K562 (cell line): ENCODE results near the gene PKHD1. TPM values are rescaled to one million over a fixed set of nuclear protein-coding genes. Genes with fewer than 3 reads are reported as not detected.

ENCODE experiments used
- DEAF1 ChIP-seq: fragments of 450-650 bp; formaldehyde crosslinking; IDR thresholded peaks from 2 replicates; pipeline ENCODE4 v1.4.0; 2020; ENCODE audit warnings: mild to moderate bottlenecking, moderate library complexity
- DIDO1 ChIP-seq: fragments of 450-650 bp; IDR thresholded peaks from 2 replicates; pipeline ENCODE4 v1.6.1; 2016; ENCODE audit warnings: low read depth, missing biosample characterization, missing genetic modification characterization
- MED1 ChIP-seq: sonication (generic); formaldehyde crosslinking; IDR thresholded peaks from 2 replicates; pipeline ENCODE4 v1.8.1; 2023; ENCODE audit warnings: missing genetic modification reagents, borderline replicate concordance
- YY1 ChIP-seq, 3 experiments: IDR thresholded peaks; 2 replicates each; pipeline ENCODE4 v1.6.1; 2011; ENCODE audit warnings: low read length in 2 of 3, mild to moderate bottlenecking in 2 of 3, moderate library complexity in 2 of 3, borderline replicate concordance in 1 of 3, control low read depth in 1 of 3, low read depth in 1 of 3; ENCODE audit not compliant: insufficient read depth in 3 of 3, insufficient replicate concordance in 2 of 3, control insufficient read depth in 1 of 3, insufficient read length in 1 of 3; ENCODE audit errors: extremely low read depth in 1 of 3
- polyA plus RNA-seq, 8 experiments: library from polyadenylated mRNA; depleted of rRNA in 4 of 8; stranded (reverse) in 5 of 8; unstranded in 3 of 8; fragments of >200 nt; fragmentation: Nextera tagmentation in 2 of 8; fragmentation: Illumina TruSeq in 1 of 8; extraction: Ambion mirVana in 2 of 8; extraction: Trizol in 1 of 8; gene quantifications; 2 replicates each; pipeline versions ENCODE4 v1.2.1 to v1.2.3, GENCODE V29; 2011 to 2014; ENCODE audit warnings: inconsistent platforms in 1 of 8, missing spikeins in 1 of 8
- total RNA-seq, 7 experiments: library from RNA; depleted of rRNA in 6 of 7; stranded (reverse); fragments of >200 nt in 6 of 7; fragmentation: Illumina TruSeq in 2 of 7; extraction: Trizol in 2 of 7; gene quantifications; 2 replicates each; pipeline versions ENCODE4 v1.2.1 to v1.2.3, GENCODE V29; 2011 to 2021; ENCODE audit warnings: low replicate concordance in 1 of 7
- TF ChIP-seq, protein P1 (sequence below), 3 experiments: IDR thresholded peaks in 2 of 3; conservative IDR thresholded peaks in 1 of 3; 2 replicates each; pipeline ENCODE4 v1.5.1; 2011 to 2012; ENCODE audit warnings: low read length in 3 of 3, mild to moderate bottlenecking in 3 of 3, control low read depth in 2 of 3, improper control_type of control experiment in 1 of 3, inconsistent platforms in 1 of 3, low read depth in 1 of 3, mixed read lengths in 1 of 3, moderate library complexity in 1 of 3; ENCODE audit not compliant: insufficient read depth in 2 of 3
- TF ChIP-seq, protein P2 (sequence below): fragments of 450-650 bp; formaldehyde crosslinking; IDR thresholded peaks from 2 replicates; pipeline ENCODE4 v1.4.0; 2020; ENCODE audit warnings: mild to moderate bottlenecking

PKHD1 gene
- total and polyA plus RNA-seq, 9 of the 15 experiments (the other 6 are each of a cell fraction or from before 2014, with no cell fraction given): 0.01 to 0.04 (median 0.01) TPM; not detected in 6

GRCh38 chr6:52049252-52050050 is 38.0 kb downstream of the PKHD1 start (continued):
- TF ChIP-seq MED1 (CRISPR knock-in tag) (no peak), YY1 (IDR thresholded peaks at IDR 0.05; ENCODE audit: borderline replicate concordance in 1 of 3, control insufficient read depth in 1 of 3, extremely low read depth in 1 of 3, insufficient read depth in 3 of 3, insufficient read length in 1 of 3, insufficient replicate concordance in 2 of 3, low read depth in 1 of 3, low read length in 2 of 3) (no peak), DEAF1 (CRISPR knock-in tag) (0 out of 2 replicates have a peak, but pooled peaks have one; percentile 35), DIDO1 (tag) (no peak)
- TF ChIP-seq, protein P1, sequence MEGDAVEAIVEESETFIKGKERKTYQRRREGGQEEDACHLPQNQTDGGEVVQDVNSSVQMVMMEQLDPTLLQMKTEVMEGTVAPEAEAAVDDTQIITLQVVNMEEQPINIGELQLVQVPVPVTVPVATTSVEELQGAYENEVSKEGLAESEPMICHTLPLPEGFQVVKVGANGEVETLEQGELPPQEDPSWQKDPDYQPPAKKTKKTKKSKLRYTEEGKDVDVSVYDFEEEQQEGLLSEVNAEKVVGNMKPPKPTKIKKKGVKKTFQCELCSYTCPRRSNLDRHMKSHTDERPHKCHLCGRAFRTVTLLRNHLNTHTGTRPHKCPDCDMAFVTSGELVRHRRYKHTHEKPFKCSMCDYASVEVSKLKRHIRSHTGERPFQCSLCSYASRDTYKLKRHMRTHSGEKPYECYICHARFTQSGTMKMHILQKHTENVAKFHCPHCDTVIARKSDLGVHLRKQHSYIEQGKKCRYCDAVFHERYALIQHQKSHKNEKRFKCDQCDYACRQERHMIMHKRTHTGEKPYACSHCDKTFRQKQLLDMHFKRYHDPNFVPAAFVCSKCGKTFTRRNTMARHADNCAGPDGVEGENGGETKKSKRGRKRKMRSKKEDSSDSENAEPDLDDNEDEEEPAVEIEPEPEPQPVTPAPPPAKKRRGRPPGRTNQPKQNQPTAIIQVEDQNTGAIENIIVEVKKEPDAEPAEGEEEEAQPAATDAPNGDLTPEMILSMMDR (IDR thresholded peaks at IDR 0.05 in 2 of 3, conservative IDR thresholded peaks at IDR 0.05 in 1 of 3; ENCODE audit: insufficient read depth in 2 of 3, low read depth in 1 of 3, low read length in 3 of 3): peak; percentile 43 to 72 (median 61); a peak in 5 of 6 replicates
- TF ChIP-seq, protein P2, sequence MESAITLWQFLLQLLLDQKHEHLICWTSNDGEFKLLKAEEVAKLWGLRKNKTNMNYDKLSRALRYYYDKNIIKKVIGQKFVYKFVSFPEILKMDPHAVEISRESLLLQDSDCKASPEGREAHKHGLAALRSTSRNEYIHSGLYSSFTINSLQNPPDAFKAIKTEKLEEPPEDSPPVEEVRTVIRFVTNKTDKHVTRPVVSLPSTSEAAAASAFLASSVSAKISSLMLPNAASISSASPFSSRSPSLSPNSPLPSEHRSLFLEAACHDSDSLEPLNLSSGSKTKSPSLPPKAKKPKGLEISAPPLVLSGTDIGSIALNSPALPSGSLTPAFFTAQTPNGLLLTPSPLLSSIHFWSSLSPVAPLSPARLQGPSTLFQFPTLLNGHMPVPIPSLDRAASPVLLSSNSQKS (CRISPR knock-in tag): no peak
